Measurements from ENCODE around the gene SH3BP1. TPM values are rescaled to one million over a fixed set of nuclear protein-coding genes. Genes with fewer than 3 reads are reported as not detected.

Gene SH3BP1
- total RNA-seq, 1 donor from 2014 or later: 9.9 TPM

- Histone ChIP-seq H3K36me3 (ENCODE audit: control insufficient read depth in 3 of 3, insufficient read depth in 3 of 3, low read length in 3 of 3) (peaks cover 9 to 13% (median 13%) of the 10 kb centered on the region in 3 donors), H3K27me3 (ENCODE audit: control insufficient read depth in 3 of 3, insufficient read depth in 3 of 3, low read length in 3 of 3) (no peaks in the 10 kb centered on the region), H3K9me3 (ENCODE audit: control insufficient read depth in 3 of 3, low read length in 3 of 3) (no peaks in the 10 kb centered on the region), H3K9ac (ENCODE audit: low read depth in 1 of 3, low read length in 3 of 3) (peak within 1 kb of the TSS; percentile 80 to 87 (median 86)), H3K4me1 (ENCODE audit: control insufficient read depth in 3 of 3, insufficient read depth in 3 of 3, low read length in 3 of 3) (peaks cover 26 to 36% (median 35%) of the 10 kb centered on the region in 3 donors), H3K4me3 (ENCODE audit: low read length in 3 of 3) (peak within 1 kb of the TSS; percentile 82 to 93 (median 83)), H3K27ac (ENCODE audit: low read depth, low read length) (peak within 1 kb of the TSS; percentile 94)
These were observed 35.8 kb downstream of the SH3BP1 start, which contains the start of gene LGALS1 for GRCh38 chr22:37674951-37675929. LGALS1 (plus strand) TSS chr22:37675636; CDS start chr22:37675703, 67 bp downstream.

DNA sequence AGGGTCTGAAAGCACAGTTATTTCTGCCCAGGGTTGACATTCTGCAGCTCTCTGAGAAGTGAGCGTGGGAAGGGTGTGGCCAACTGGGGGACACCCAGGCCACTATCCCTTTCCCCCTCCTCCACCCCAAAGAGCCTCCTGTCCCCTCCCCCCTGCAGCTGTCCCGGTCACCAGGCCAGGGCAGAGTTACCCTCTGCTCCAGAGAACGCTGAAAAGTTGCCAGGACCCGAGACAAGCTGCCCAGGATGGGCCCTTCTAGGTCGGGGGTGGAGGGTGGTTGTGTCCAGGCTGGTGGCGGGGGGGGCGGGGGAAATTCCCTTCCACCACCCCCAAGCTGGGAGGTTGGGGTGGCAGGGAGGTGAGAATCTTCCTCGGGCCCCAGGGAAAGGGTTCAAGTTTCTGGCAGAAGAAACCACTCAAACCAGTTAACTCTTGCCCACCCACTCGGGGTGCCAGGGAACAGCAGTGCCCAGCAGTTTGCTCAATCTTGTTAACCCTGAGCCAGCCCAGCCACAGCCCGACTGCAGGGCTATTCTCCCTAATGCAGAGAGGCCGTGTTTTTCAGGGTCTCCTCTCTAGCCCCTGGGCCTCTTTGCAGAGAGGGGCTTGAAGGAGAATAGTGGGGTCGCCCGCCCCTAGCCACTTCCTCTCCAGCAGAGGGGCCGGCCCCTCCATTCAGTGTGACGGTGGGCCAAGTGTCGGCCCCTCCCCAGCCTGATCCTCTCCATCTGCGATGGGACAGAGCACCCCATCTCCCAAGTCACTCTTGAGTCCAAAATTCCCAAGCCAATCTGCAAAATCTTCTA is 36.7 kb downstream of the SH3BP1 start:
- H3K9ac ChIP-seq (ENCODE audit: low read depth in 1 of 3, low read length in 3 of 3): peak overlapping the region; percentile 80 to 87 (median 86)
- H3K4me1 ChIP-seq (ENCODE audit: control insufficient read depth in 3 of 3, insufficient read depth in 3 of 3, low read length in 3 of 3): peaks cover 30 to 37% (median 36%) of the 10 kb centered on the region in 3 donors
- H3K4me3 ChIP-seq (ENCODE audit: low read length in 3 of 3): peak overlapping the region; percentile 82 to 93 (median 83)
- H3K9me3 ChIP-seq (ENCODE audit: control insufficient read depth in 3 of 3, low read length in 3 of 3): no peaks in the 10 kb centered on the region
- peak overlapping the region; percentile 94 for H3K27ac ChIP-seq (ENCODE audit: low read depth, low read length)
- H3K27me3 ChIP-seq (ENCODE audit: control insufficient read depth in 3 of 3, insufficient read depth in 3 of 3, low read length in 3 of 3): no peaks in the 10 kb centered on the region
- H3K36me3 ChIP-seq (ENCODE audit: control insufficient read depth in 3 of 3, insufficient read depth in 3 of 3, low read length in 3 of 3): peaks cover 11 to 13% (median 13%) of the 10 kb centered on the region in 3 donors

- Histone ChIP-seq H3K9ac (ENCODE audit: low read depth in 1 of 3, low read length in 3 of 3) (peak overlapping the region; percentile 80 to 87 (median 86)), H3K27me3 (ENCODE audit: control insufficient read depth in 3 of 3, insufficient read depth in 3 of 3, low read length in 3 of 3) (no peaks in the 10 kb centered on the region), H3K4me3 (ENCODE audit: low read length in 3 of 3) (peak overlapping the region; percentile 82 to 93 (median 83)), H3K4me1 (ENCODE audit: control insufficient read depth in 3 of 3, insufficient read depth in 3 of 3, low read length in 3 of 3) (peaks cover 33 to 43% (median 41%) of the 10 kb centered on the region in 3 donors), H3K36me3 (ENCODE audit: control insufficient read depth in 3 of 3, insufficient read depth in 3 of 3, low read length in 3 of 3) (peaks cover 11 to 13% (median 13%) of the 10 kb centered on the region in 3 donors), H3K27ac (ENCODE audit: low read depth, low read length) (peak overlapping the region; percentile 94), H3K9me3 (ENCODE audit: control insufficient read depth in 3 of 3, low read length in 3 of 3) (no peaks in the 10 kb centered on the region)
These were observed 37.4 kb downstream of the SH3BP1 start for GRCh38 chr22:37676736-37677492.

DNA sequence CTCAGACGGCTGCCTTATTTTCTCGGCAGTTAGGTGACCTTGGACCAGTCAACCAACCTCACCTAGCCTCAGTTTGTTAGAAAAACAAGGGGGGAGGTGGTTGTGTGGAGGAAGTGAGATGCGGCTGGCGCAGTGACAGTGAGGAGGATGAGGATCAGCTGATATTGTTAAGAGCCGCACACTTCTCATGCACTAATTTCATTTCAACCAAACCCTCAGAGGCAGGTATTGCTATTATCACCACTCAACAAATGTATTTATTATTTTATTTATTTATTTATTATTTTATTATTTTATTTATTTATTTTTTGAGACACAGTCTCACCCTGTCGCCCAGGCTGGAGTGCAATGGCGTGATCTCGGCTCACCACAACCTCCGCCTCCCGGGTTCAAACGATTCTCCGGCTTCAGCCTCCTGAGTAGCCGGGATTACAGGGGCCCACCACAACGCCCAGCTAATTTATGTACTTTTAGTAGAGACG is 38.1 kb downstream of the SH3BP1 start:
- Histone ChIP-seq H3K9ac (ENCODE audit: low read depth in 1 of 3, low read length in 3 of 3) (peak overlapping the region in 1 of 3 donors; percentile 20), H3K36me3 (ENCODE audit: control insufficient read depth in 3 of 3, insufficient read depth in 3 of 3, low read length in 3 of 3) (peaks cover 11 to 13% (median 13%) of the 10 kb centered on the region in 3 donors), H3K27ac (ENCODE audit: low read depth, low read length) (peak overlapping the region; percentile 94), H3K4me3 (ENCODE audit: low read length in 3 of 3) (peak overlapping the region; percentile 62 to 83 (median 82)), H3K27me3 (ENCODE audit: control insufficient read depth in 3 of 3, insufficient read depth in 3 of 3, low read length in 3 of 3) (no peaks in the 10 kb centered on the region), H3K4me1 (ENCODE audit: control insufficient read depth in 3 of 3, insufficient read depth in 3 of 3, low read length in 3 of 3) (peaks cover 33 to 43% (median 36%) of the 10 kb centered on the region in 3 donors), H3K9me3 (ENCODE audit: control insufficient read depth in 3 of 3, low read length in 3 of 3) (no peaks in the 10 kb centered on the region)

DNA sequence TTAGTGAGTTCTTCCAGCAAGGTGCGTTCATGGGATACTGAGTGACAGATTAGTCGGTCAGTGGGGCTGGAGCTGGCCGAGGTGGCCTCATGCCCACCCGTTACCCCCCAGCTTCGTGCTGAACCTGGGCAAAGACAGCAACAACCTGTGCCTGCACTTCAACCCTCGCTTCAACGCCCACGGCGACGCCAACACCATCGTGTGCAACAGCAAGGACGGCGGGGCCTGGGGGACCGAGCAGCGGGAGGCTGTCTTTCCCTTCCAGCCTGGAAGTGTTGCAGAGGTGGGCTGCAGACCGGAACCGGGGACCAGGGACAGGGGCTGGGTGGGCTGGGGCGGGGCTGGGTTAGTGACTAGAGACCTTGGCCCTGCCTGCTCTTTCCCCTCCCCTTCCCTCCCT is 38.9 kb downstream of the SH3BP1 start:
- Histone ChIP-seq H3K4me1 (ENCODE audit: control insufficient read depth in 3 of 3, insufficient read depth in 3 of 3, low read length in 3 of 3) (peaks cover 33 to 41% (median 33%) of the 10 kb centered on the region in 3 donors), H3K27me3 (ENCODE audit: control insufficient read depth in 3 of 3, insufficient read depth in 3 of 3, low read length in 3 of 3) (no peaks in the 10 kb centered on the region), H3K9me3 (ENCODE audit: control insufficient read depth in 3 of 3, low read length in 3 of 3) (no peaks in the 10 kb centered on the region), H3K4me3 (ENCODE audit: low read length in 3 of 3) (no peak overlapping the region), H3K27ac (ENCODE audit: low read depth, low read length) (no peak overlapping the region), H3K9ac (ENCODE audit: low read depth in 1 of 3, low read length in 3 of 3) (no peak overlapping the region), H3K36me3 (ENCODE audit: control insufficient read depth in 3 of 3, insufficient read depth in 3 of 3, low read length in 3 of 3) (peaks cover 11 to 13% (median 13%) of the 10 kb centered on the region in 3 donors)

DNA sequence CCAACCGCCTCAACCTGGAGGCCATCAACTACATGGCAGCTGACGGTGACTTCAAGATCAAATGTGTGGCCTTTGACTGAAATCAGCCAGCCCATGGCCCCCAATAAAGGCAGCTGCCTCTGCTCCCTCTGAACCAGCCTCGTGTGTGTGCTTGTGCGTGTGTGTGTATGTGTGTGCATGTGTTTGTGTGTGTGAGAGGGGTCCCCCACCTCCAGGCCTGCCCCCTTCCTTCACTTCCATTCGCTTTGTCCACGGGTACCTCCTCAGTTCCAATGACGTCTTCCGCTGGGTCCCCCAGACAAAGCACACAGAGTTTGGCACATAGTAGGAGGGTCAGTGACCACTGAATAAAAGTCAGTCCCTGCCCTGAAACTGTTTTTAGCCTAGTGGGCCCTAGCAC is 40.2 kb downstream of the SH3BP1 start:
- H3K27ac ChIP-seq (ENCODE audit: low read depth, low read length): no peak overlapping the region
- H3K27me3 ChIP-seq (ENCODE audit: control insufficient read depth in 3 of 3, insufficient read depth in 3 of 3, low read length in 3 of 3): no peaks in the 10 kb centered on the region
- H3K9me3 ChIP-seq (ENCODE audit: control insufficient read depth in 3 of 3, low read length in 3 of 3): no peaks in the 10 kb centered on the region
- no peak overlapping the region for H3K4me3 ChIP-seq (ENCODE audit: low read length in 3 of 3)
- peaks cover 11 to 13% (median 13%) of the 10 kb centered on the region in 3 donors for H3K36me3 ChIP-seq (ENCODE audit: control insufficient read depth in 3 of 3, insufficient read depth in 3 of 3, low read length in 3 of 3)
- H3K9ac ChIP-seq (ENCODE audit: low read depth in 1 of 3, low read length in 3 of 3): no peak overlapping the region
- peaks cover 28 to 35% (median 28%) of the 10 kb centered on the region in 3 donors for H3K4me1 ChIP-seq (ENCODE audit: control insufficient read depth in 3 of 3, insufficient read depth in 3 of 3, low read length in 3 of 3)

- H3K36me3 ChIP-seq (ENCODE audit: control insufficient read depth in 3 of 3, insufficient read depth in 3 of 3, low read length in 3 of 3): peaks cover 11 to 13% (median 13%) of the 10 kb centered on the region in 3 donors
- H3K27me3 ChIP-seq (ENCODE audit: control insufficient read depth in 3 of 3, insufficient read depth in 3 of 3, low read length in 3 of 3): no peaks in the 10 kb centered on the region
- H3K27ac ChIP-seq (ENCODE audit: low read depth, low read length): no peak overlapping the region
- no peaks in the 10 kb centered on the region for H3K9me3 ChIP-seq (ENCODE audit: control insufficient read depth in 3 of 3, low read length in 3 of 3)
- no peak overlapping the region for H3K4me3 ChIP-seq (ENCODE audit: low read length in 3 of 3)
- H3K4me1 ChIP-seq (ENCODE audit: control insufficient read depth in 3 of 3, insufficient read depth in 3 of 3, low read length in 3 of 3): peaks cover 22 to 28% (median 24%) of the 10 kb centered on the region in 3 donors
- no peak overlapping the region for H3K9ac ChIP-seq (ENCODE audit: low read depth in 1 of 3, low read length in 3 of 3)
These were observed 40.9 kb downstream of the SH3BP1 start for GRCh38 chr22:37680191-37680851.

- no peak overlapping the region for H3K27ac ChIP-seq (ENCODE audit: low read depth, low read length)
- H3K9me3 ChIP-seq (ENCODE audit: control insufficient read depth in 3 of 3, low read length in 3 of 3): no peaks in the 10 kb centered on the region
- H3K9ac ChIP-seq (ENCODE audit: low read depth in 1 of 3, low read length in 3 of 3): no peak overlapping the region
- peaks cover 19 to 25% (median 20%) of the 10 kb centered on the region in 3 donors for H3K4me1 ChIP-seq (ENCODE audit: control insufficient read depth in 3 of 3, insufficient read depth in 3 of 3, low read length in 3 of 3)
- H3K36me3 ChIP-seq (ENCODE audit: control insufficient read depth in 3 of 3, insufficient read depth in 3 of 3, low read length in 3 of 3): peaks cover 11 to 13% (median 13%) of the 10 kb centered on the region in 3 donors
- no peak overlapping the region for H3K4me3 ChIP-seq (ENCODE audit: low read length in 3 of 3)
- no peaks in the 10 kb centered on the region for H3K27me3 ChIP-seq (ENCODE audit: control insufficient read depth in 3 of 3, insufficient read depth in 3 of 3, low read length in 3 of 3)
These were observed 41.5 kb downstream of the SH3BP1 start for GRCh38 chr22:37681001-37681424.
